HCT116 (cell line): ENCODE data around the gene FAR2. TPM values are rescaled to one million over a fixed set of nuclear protein-coding genes. Genes with fewer than 3 reads are reported as not detected.

Source experiments
- ATAC-seq: fragments of 200-7000 bp; cut with Tn5 transposase; 2 replicates; pipeline ENCODE4 v1.9.1; 2020; ENCODE audit warnings: mild to moderate bottlenecking, moderate library complexity
- BruUV-seq: library from RNA; stranded (reverse); fragments of 400-500 nt; replicated peaks from 2 replicates; lab custom pipeline; 2021; lab: Mats Ljungman, UMichigan
- CTCF ChIA-PET: fragments of 300-600 bp; sonication (Branson Sonifier 250); formaldehyde crosslinking; loops from one replicate; lab custom pipeline; 2021; ENCODE audit warnings: antibody characterized with exemption; lab: Charles Lee
- POLR2A ChIA-PET: fragments of 300-600, 350-600 bp; sonication (Branson Sonifier 250); formaldehyde crosslinking; loops from one replicate; lab custom pipeline; 2021; ENCODE audit warnings: antibody characterized with exemption; lab: Charles Lee
- RAD21 ChIA-PET, 2 experiments: fragments of 300-600 bp; sonication (Branson Sonifier 250); formaldehyde crosslinking; loops; one replicate each; lab custom pipeline; 2023; ENCODE audit warnings: low total read pairs in 2 of 2; ENCODE audit not compliant: uncharacterized antibody in 2 of 2, unreplicated experiment in 2 of 2, low non-redundant PET in 1 of 2; lab: Charles Lee
- DNase-seq: peaks from one replicate; pipeline ENCODE4 v3.0.0-alpha.2; 2010; ENCODE audit warnings: low read depth, low spot score
- H2AFZ ChIP-seq: fragments of 200-600 bp; shearing (Covaris generic), sonication (generic); 2 replicates; pipeline ENCODE4 v1.6.1; 2017; ENCODE audit warnings: low read depth, mixed run types, mixed read lengths, antibody characterized with exemption, low read length; ENCODE audit not compliant: poor library complexity, severe bottlenecking
- H3K27ac ChIP-seq: 2 replicates; pipeline ENCODE4 v1.5.1; 2012; ENCODE audit warnings: low read depth, low read length
- H3K27me3 ChIP-seq: fragments of 200-600 bp; sonication (generic); 2 replicates; pipeline ENCODE4 v1.6.1; 2016; ENCODE audit warnings: mixed run types, low read length, mixed read lengths; ENCODE audit not compliant: insufficient read depth
- H3K36me3 ChIP-seq, 2 experiments: fragments of 200-500 bp in 1 of 2; fragments of 200-600 bp in 1 of 2; sonication (Bioruptor generic) in 1 of 2; sonication (generic) in 1 of 2; 2 replicates each; pipeline versions ENCODE4 v1.5.1 to v1.6.1; 2014 to 2016; ENCODE audit warnings: low read length in 2 of 2, inconsistent platforms in 1 of 2, mixed read lengths in 1 of 2, mixed run types in 1 of 2; ENCODE audit not compliant: insufficient read depth in 2 of 2, control insufficient read depth in 1 of 2
- H3K4me1 ChIP-seq, 2 experiments: fragments of 200-600 bp in 1 of 2; sonication (generic) in 1 of 2; 2 replicates each; pipeline versions ENCODE4 v1.5.1 to v1.6.1; 2012 to 2017; ENCODE audit warnings: low read length in 2 of 2, inconsistent platforms in 1 of 2, mild to moderate bottlenecking in 1 of 2, mixed read lengths in 1 of 2, mixed run types in 1 of 2, moderate library complexity in 1 of 2; ENCODE audit not compliant: insufficient read depth in 2 of 2, control insufficient read depth in 1 of 2
- H3K4me2 ChIP-seq: fragments of 200-600 bp; sonication (generic); 2 replicates; pipeline ENCODE4 v1.6.1; 2017; ENCODE audit warnings: mixed run types, low read length, mixed read lengths
- H3K4me3 ChIP-seq, 2 experiments: fragments of 200-600 bp in 1 of 2; sonication (generic) in 1 of 2; replicated peaks in 1 of 2; 2 replicates each; pipeline ENCODE4 v1.5.1; 2011 to 2016; ENCODE audit warnings: low read length in 2 of 2, control low read depth in 1 of 2, low read depth in 1 of 2, mild to moderate bottlenecking in 1 of 2, mixed read lengths in 1 of 2, mixed run types in 1 of 2
- H3K79me2 ChIP-seq: fragments of 200-600 bp; sonication (generic); 2 replicates; pipeline ENCODE4 v1.6.1; 2017; ENCODE audit warnings: mild to moderate bottlenecking, mixed run types, low read length, moderate library complexity, mixed read lengths; ENCODE audit not compliant: insufficient read depth
- H3K9ac ChIP-seq: fragments of 200-600 bp; sonication (generic); 2 replicates; pipeline ENCODE4 v1.6.1; 2016; ENCODE audit warnings: low read length, mixed read lengths
- H3K9me2 ChIP-seq: fragments of 200-600 bp; sonication (generic), shearing (Covaris generic); 2 replicates; pipeline ENCODE4 v1.6.1; 2017; ENCODE audit warnings: mixed run types, mild to moderate bottlenecking, moderate library complexity; ENCODE audit not compliant: insufficient read depth
- H3K9me3 ChIP-seq, 2 experiments: fragments of 200-500 bp in 1 of 2; fragments of 200-600 bp in 1 of 2; sonication (Bioruptor generic) in 1 of 2; sonication (generic) in 1 of 2; 2 replicates each; pipeline ENCODE4 v1.6.1; 2014 to 2017; ENCODE audit warnings: low read length in 2 of 2, mixed read lengths in 2 of 2, inconsistent platforms in 1 of 2, low read depth in 1 of 2, mild to moderate bottlenecking in 1 of 2, mixed run types in 1 of 2, moderate library complexity in 1 of 2; ENCODE audit not compliant: control insufficient read depth in 1 of 2, insufficient read depth in 1 of 2
- H4K20me1 ChIP-seq: fragments of 200-600 bp; sonication (generic), shearing (Covaris generic); 2 replicates; pipeline ENCODE4 v1.6.1; 2017; ENCODE audit warnings: mixed run types, mild to moderate bottlenecking, moderate library complexity; ENCODE audit not compliant: insufficient read depth
- ATF3 ChIP-seq: IDR thresholded peaks from 2 replicates; pipeline ENCODE4 v1.6.1; 2012
- CBX3 ChIP-seq: IDR thresholded peaks from 2 replicates; pipeline ENCODE4 v1.6.1; 2012; ENCODE audit warnings: low read depth
- EGR1 ChIP-seq: IDR thresholded peaks from 2 replicates; pipeline ENCODE4 v1.6.1; 2012; ENCODE audit warnings: low read depth
- ELF1 ChIP-seq: IDR thresholded peaks from 2 replicates; pipeline ENCODE4 v1.6.1; 2012; ENCODE audit warnings: low read depth, borderline replicate concordance
- JUND ChIP-seq: IDR thresholded peaks from 2 replicates; pipeline ENCODE4 v1.6.1; 2012
- POLR2AphosphoS5 ChIP-seq: IDR thresholded peaks from 2 replicates; pipeline ENCODE4 v1.6.1; 2011; ENCODE audit warnings: mild to moderate bottlenecking, low read depth, low read length, moderate library complexity
- SP1 ChIP-seq: IDR thresholded peaks from 2 replicates; pipeline ENCODE4 v1.6.1; 2012; ENCODE audit warnings: low read depth
- SRF ChIP-seq: IDR thresholded peaks from 2 replicates; pipeline ENCODE4 v1.6.1; 2012; ENCODE audit warnings: low read depth
- intact Hi-C: fragments of 100-400 bp; cut with micrococcal nuclease; formaldehyde crosslinking; loops from 2 replicates; pipeline ENCODE4 v1.10.0; 2022
- total RNA-seq: library from RNA; stranded (reverse); gene quantifications from one replicate; pipeline ENCODE4 v1.2.1, GENCODE V29; 2021; ENCODE audit not compliant: unreplicated experiment

FAR2 gene
- total RNA-seq, 1 experiment from 2014 or later, result 9.7 TPM

- Histone ChIP-seq H3K36me3 (no peaks in the 10 kb centered on the region), H3K4me2 (no peak overlapping the region), H3K9me3 (0 out of 4 replicates have a peak, but pooled peaks cover 0 to 4% of the 10 kb centered on the region in 2 experiments), H3K27me3 (no peaks in the 10 kb centered on the region), H2AFZ (no peak overlapping the region), H3K27ac (no peak overlapping the region), H3K9me2 (no peaks in the 10 kb centered on the region), H3K9ac (no peak overlapping the region), H3K79me2 (no peaks in the 10 kb centered on the region), H4K20me1 (no peaks in the 10 kb centered on the region), H3K4me3 (no peak overlapping the region), H3K4me1 (no peaks in the 10 kb centered on the region)
- POLR2A ChIA-PET, result no interaction called here
- BruUV-seq, result no TSS peak
- RAD21 ChIA-PET, result no interaction called here
- ATAC-seq, result no peak
- intact Hi-C loops, result no loop called here
- DNase-seq, result no peak
- CTCF ChIA-PET, result no interaction called here
- no peak for TF ChIP-seq EGR1
- TF ChIP-seq SP1, result no peak
- TF ChIP-seq ELF1, result no peak
- no peak for TF ChIP-seq SRF
- TF ChIP-seq CBX3, result no peak
- no peak for TF ChIP-seq POLR2AphosphoS5
Observed at GRCh38 chr12:29103539-29103974, 45.5 kb upstream of the FAR2 start.

GRCh38 chr12:29104516-29104915 lies 44.6 kb upstream of the FAR2 start:
- ChIA-PET CTCF (no interaction called here), RAD21 (no interaction called here), POLR2A (no interaction called here)
- H3K27me3 ChIP-seq, result no peaks in the 10 kb centered on the region
- H3K9me2 ChIP-seq, result no peaks in the 10 kb centered on the region
- no peak overlapping the region for H3K4me2 ChIP-seq
- intact Hi-C loops, result no loop called here
- H4K20me1 ChIP-seq, result no peaks in the 10 kb centered on the region
- no peaks in the 10 kb centered on the region for H3K79me2 ChIP-seq
- no peak overlapping the region for H2AFZ ChIP-seq
- 0 out of 4 replicates have a peak, but pooled peaks cover 0 to 4% of the 10 kb centered on the region in 2 experiments for H3K9me3 ChIP-seq
- no peak for ATAC-seq
- H3K4me3 ChIP-seq, result no peak overlapping the region
- H3K36me3 ChIP-seq, result no peaks in the 10 kb centered on the region
- no TSS peak for BruUV-seq
- TF ChIP-seq ELF1 (no peak), SRF (no peak), POLR2AphosphoS5 (no peak), ATF3 (no peak), JUND (no peak)
- no peaks in the 10 kb centered on the region for H3K4me1 ChIP-seq
- no peak overlapping the region for H3K9ac ChIP-seq
- no peak overlapping the region for H3K27ac ChIP-seq
- no peak for DNase-seq
